HCT116 (cell line): ENCODE results near the gene ITFG1. TPM values are rescaled to one million over a fixed set of nuclear protein-coding genes. Genes with fewer than 3 reads are reported as not detected.

Source experiments
- ATAC-seq: fragments of 200-7000 bp; cut with Tn5 transposase; 2 replicates; pipeline ENCODE4 v1.9.1; 2020; ENCODE audit warnings: mild to moderate bottlenecking, moderate library complexity
- BruUV-seq: library from RNA; stranded (reverse); fragments of 400-500 nt; replicated peaks from 2 replicates; lab custom pipeline; 2021; lab: Mats Ljungman, UMichigan
- CTCF ChIA-PET: fragments of 300-600 bp; sonication (Branson Sonifier 250); formaldehyde crosslinking; loops from one replicate; lab custom pipeline; 2021; ENCODE audit warnings: antibody characterized with exemption; lab: Charles Lee
- POLR2A ChIA-PET: fragments of 300-600, 350-600 bp; sonication (Branson Sonifier 250); formaldehyde crosslinking; loops from one replicate; lab custom pipeline; 2021; ENCODE audit warnings: antibody characterized with exemption; lab: Charles Lee
- RAD21 ChIA-PET, 2 experiments: fragments of 300-600 bp; sonication (Branson Sonifier 250); formaldehyde crosslinking; loops; one replicate each; lab custom pipeline; 2023; ENCODE audit warnings: low total read pairs in 2 of 2; ENCODE audit not compliant: uncharacterized antibody in 2 of 2, unreplicated experiment in 2 of 2, low non-redundant PET in 1 of 2; lab: Charles Lee
- DNase-seq: peaks from one replicate; pipeline ENCODE4 v3.0.0-alpha.2; 2010; ENCODE audit warnings: low read depth, low spot score
- H2AFZ ChIP-seq: fragments of 200-600 bp; shearing (Covaris generic), sonication (generic); 2 replicates; pipeline ENCODE4 v1.6.1; 2017; ENCODE audit warnings: low read depth, mixed run types, mixed read lengths, antibody characterized with exemption, low read length; ENCODE audit not compliant: poor library complexity, severe bottlenecking
- H3K27ac ChIP-seq: 2 replicates; pipeline ENCODE4 v1.5.1; 2012; ENCODE audit warnings: low read depth, low read length
- H3K27me3 ChIP-seq: fragments of 200-600 bp; sonication (generic); 2 replicates; pipeline ENCODE4 v1.6.1; 2016; ENCODE audit warnings: mixed run types, low read length, mixed read lengths; ENCODE audit not compliant: insufficient read depth
- H3K36me3 ChIP-seq, 2 experiments: fragments of 200-500 bp in 1 of 2; fragments of 200-600 bp in 1 of 2; sonication (Bioruptor generic) in 1 of 2; sonication (generic) in 1 of 2; 2 replicates each; pipeline versions ENCODE4 v1.5.1 to v1.6.1; 2014 to 2016; ENCODE audit warnings: low read length in 2 of 2, inconsistent platforms in 1 of 2, mixed read lengths in 1 of 2, mixed run types in 1 of 2; ENCODE audit not compliant: insufficient read depth in 2 of 2, control insufficient read depth in 1 of 2
- H3K4me1 ChIP-seq, 2 experiments: fragments of 200-600 bp in 1 of 2; sonication (generic) in 1 of 2; 2 replicates each; pipeline versions ENCODE4 v1.5.1 to v1.6.1; 2012 to 2017; ENCODE audit warnings: low read length in 2 of 2, inconsistent platforms in 1 of 2, mild to moderate bottlenecking in 1 of 2, mixed read lengths in 1 of 2, mixed run types in 1 of 2, moderate library complexity in 1 of 2; ENCODE audit not compliant: insufficient read depth in 2 of 2, control insufficient read depth in 1 of 2
- H3K4me2 ChIP-seq: fragments of 200-600 bp; sonication (generic); 2 replicates; pipeline ENCODE4 v1.6.1; 2017; ENCODE audit warnings: mixed run types, low read length, mixed read lengths
- H3K4me3 ChIP-seq, 2 experiments: fragments of 200-600 bp in 1 of 2; sonication (generic) in 1 of 2; replicated peaks in 1 of 2; 2 replicates each; pipeline ENCODE4 v1.5.1; 2011 to 2016; ENCODE audit warnings: low read length in 2 of 2, control low read depth in 1 of 2, low read depth in 1 of 2, mild to moderate bottlenecking in 1 of 2, mixed read lengths in 1 of 2, mixed run types in 1 of 2
- H3K79me2 ChIP-seq: fragments of 200-600 bp; sonication (generic); 2 replicates; pipeline ENCODE4 v1.6.1; 2017; ENCODE audit warnings: mild to moderate bottlenecking, mixed run types, low read length, moderate library complexity, mixed read lengths; ENCODE audit not compliant: insufficient read depth
- H3K9ac ChIP-seq: fragments of 200-600 bp; sonication (generic); 2 replicates; pipeline ENCODE4 v1.6.1; 2016; ENCODE audit warnings: low read length, mixed read lengths
- H3K9me2 ChIP-seq: fragments of 200-600 bp; sonication (generic), shearing (Covaris generic); 2 replicates; pipeline ENCODE4 v1.6.1; 2017; ENCODE audit warnings: mixed run types, mild to moderate bottlenecking, moderate library complexity; ENCODE audit not compliant: insufficient read depth
- H3K9me3 ChIP-seq, 2 experiments: fragments of 200-500 bp in 1 of 2; fragments of 200-600 bp in 1 of 2; sonication (Bioruptor generic) in 1 of 2; sonication (generic) in 1 of 2; 2 replicates each; pipeline ENCODE4 v1.6.1; 2014 to 2017; ENCODE audit warnings: low read length in 2 of 2, mixed read lengths in 2 of 2, inconsistent platforms in 1 of 2, low read depth in 1 of 2, mild to moderate bottlenecking in 1 of 2, mixed run types in 1 of 2, moderate library complexity in 1 of 2; ENCODE audit not compliant: control insufficient read depth in 1 of 2, insufficient read depth in 1 of 2
- H4K20me1 ChIP-seq: fragments of 200-600 bp; sonication (generic), shearing (Covaris generic); 2 replicates; pipeline ENCODE4 v1.6.1; 2017; ENCODE audit warnings: mixed run types, mild to moderate bottlenecking, moderate library complexity; ENCODE audit not compliant: insufficient read depth
- CBX3 ChIP-seq: IDR thresholded peaks from 2 replicates; pipeline ENCODE4 v1.6.1; 2012; ENCODE audit warnings: low read depth
- EGR1 ChIP-seq: IDR thresholded peaks from 2 replicates; pipeline ENCODE4 v1.6.1; 2012; ENCODE audit warnings: low read depth
- EZH2 ChIP-seq: fragments of 200-600 bp; sonication (generic); IDR thresholded peaks from 2 replicates; pipeline ENCODE4 v1.6.1; 2017; ENCODE audit warnings: antibody characterized with exemption, mixed run types
- EZH2phosphoT487 ChIP-seq: fragments of 200-600 bp; IDR thresholded peaks from 2 replicates; pipeline ENCODE4 v1.6.1; 2018; ENCODE audit warnings: antibody characterized with exemption, borderline replicate concordance
- JUND ChIP-seq: IDR thresholded peaks from 2 replicates; pipeline ENCODE4 v1.6.1; 2012
- POLR2AphosphoS5 ChIP-seq: IDR thresholded peaks from 2 replicates; pipeline ENCODE4 v1.6.1; 2011; ENCODE audit warnings: mild to moderate bottlenecking, low read depth, low read length, moderate library complexity
- SIN3A ChIP-seq: IDR thresholded peaks from 2 replicates; pipeline ENCODE4 v1.6.1; 2012; ENCODE audit warnings: low read depth
- SP1 ChIP-seq: IDR thresholded peaks from 2 replicates; pipeline ENCODE4 v1.6.1; 2012; ENCODE audit warnings: low read depth
- SRF ChIP-seq: IDR thresholded peaks from 2 replicates; pipeline ENCODE4 v1.6.1; 2012; ENCODE audit warnings: low read depth
- YY1 ChIP-seq: IDR thresholded peaks from 2 replicates; pipeline ENCODE4 v1.6.1; 2011; ENCODE audit warnings: low read length, low read depth, moderate library complexity, mild to moderate bottlenecking; ENCODE audit not compliant: insufficient replicate concordance; ENCODE audit errors: extremely low read depth
- ZFX ChIP-seq: fragments of 450-650 bp; IDR thresholded peaks from 2 replicates; pipeline ENCODE4 v1.6.1; 2017
- ZNF274 ChIP-seq: fragments of 200-500 bp; sonication (Bioruptor generic); IDR thresholded peaks from 2 replicates; pipeline ENCODE4 v1.6.1; 2014; ENCODE audit warnings: mild to moderate bottlenecking, low read depth, low read length, inconsistent platforms
- intact Hi-C: fragments of 100-400 bp; cut with micrococcal nuclease; formaldehyde crosslinking; loops from 2 replicates; pipeline ENCODE4 v1.10.0; 2022
- total RNA-seq: library from RNA; stranded (reverse); gene quantifications from one replicate; pipeline ENCODE4 v1.2.1, GENCODE V29; 2021; ENCODE audit not compliant: unreplicated experiment
- TF ChIP-seq, protein P1 (sequence below), 3 experiments: fragments of 200-600 bp in 1 of 3; sonication (generic) in 1 of 3; IDR thresholded peaks in 2 of 3; conservative IDR thresholded peaks in 1 of 3; 2 replicates each; pipeline ENCODE4 v1.5.1; 2012 to 2017; ENCODE audit warnings: low read depth in 2 of 3, low read length in 2 of 3, antibody characterized with exemption in 1 of 3, borderline replicate concordance in 1 of 3, control low read depth in 1 of 3, mild to moderate bottlenecking in 1 of 3, mixed read lengths in 1 of 3, mixed run types in 1 of 3, moderate library complexity in 1 of 3; ENCODE audit not compliant: insufficient read depth in 1 of 3
- TF ChIP-seq, protein P2 (sequence below): IDR thresholded peaks from 2 replicates; pipeline ENCODE4 v1.6.1; 2012
- TF ChIP-seq, protein P3 (sequence below): IDR thresholded peaks from 2 replicates; pipeline ENCODE4 v1.6.1; 2011; ENCODE audit warnings: mild to moderate bottlenecking, low read length, moderate library complexity; ENCODE audit not compliant: insufficient replicate concordance; ENCODE audit errors: extremely low read depth
- TF ChIP-seq, protein P4 (sequence below): IDR thresholded peaks from 2 replicates; pipeline ENCODE4 v1.6.1; 2012
- TF ChIP-seq, protein P5 (sequence below): IDR thresholded peaks from 2 replicates; pipeline ENCODE4 v1.6.1; 2012; ENCODE audit warnings: low read depth

The ITFG1 gene
- total RNA-seq, 1 experiment from 2014 or later = 24.9 TPM

DNA sequence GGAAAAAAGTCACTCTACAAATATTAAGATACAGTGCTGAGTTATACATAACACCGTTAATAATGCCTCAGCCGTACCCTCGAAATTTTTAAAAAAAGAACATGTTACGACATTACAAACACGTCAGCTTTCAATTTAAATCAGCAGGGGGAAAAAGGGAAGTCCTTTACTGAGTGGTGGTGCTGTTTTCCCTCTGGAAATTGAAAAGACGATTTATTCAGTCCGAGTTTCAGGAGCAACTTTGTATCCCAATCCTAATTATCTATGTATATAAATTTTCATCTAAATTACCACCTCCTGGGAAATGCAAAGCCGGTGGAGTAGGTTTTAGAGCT is 318.4 kb downstream of the ITFG1 start:
- Histone ChIP-seq H3K79me2 (no peaks in the 10 kb centered on the region), H3K9me3 (no peaks in the 10 kb centered on the region), H3K9me2 (no peaks in the 10 kb centered on the region), H3K9ac (peak overlapping the region; percentile 27; the same call in 1 of the 2 replicates), H3K4me1 (peaks cover 8 to 39% of the 10 kb centered on the region in 2 experiments; a peak in 3 of 4 replicates), H3K36me3 (no peaks in the 10 kb centered on the region), H3K27ac (no peak overlapping the region), H3K4me2 (peak overlapping the region; percentile 69), H2AFZ (no peak overlapping the region)
- POLR2A ChIA-PET = interaction anchor here (1.6 kb wide), 1 partner anchor 105 kb away, joined by 4 read pairs; no protein-coding TSS in a partner anchor
- DNase-seq = no peak
- CTCF ChIA-PET = interaction anchor here (1.4 to 2.4 kb wide), 8 partner anchors 8 to 1022 kb away, joined by 3 to 23 read pairs (median 6); partner anchors contain the start of gene ABCC12
- intact Hi-C loops = loop anchor here (2.0 to 10.0 kb wide), 4 partner anchors 198 to 1014 kb away; no protein-coding TSS in a partner anchor
- TF ChIP-seq SIN3A (no peak), CBX3 (no peak), SRF (no peak), SP1 (no peak), POLR2AphosphoS5 (no peak), YY1 (no peak), ZNF274 (no peak), JUND (no peak), ZFX (no peak), EGR1 (no peak), EZH2phosphoT487 (no peak), EZH2 (no peak)
- TF ChIP-seq, protein P1, sequence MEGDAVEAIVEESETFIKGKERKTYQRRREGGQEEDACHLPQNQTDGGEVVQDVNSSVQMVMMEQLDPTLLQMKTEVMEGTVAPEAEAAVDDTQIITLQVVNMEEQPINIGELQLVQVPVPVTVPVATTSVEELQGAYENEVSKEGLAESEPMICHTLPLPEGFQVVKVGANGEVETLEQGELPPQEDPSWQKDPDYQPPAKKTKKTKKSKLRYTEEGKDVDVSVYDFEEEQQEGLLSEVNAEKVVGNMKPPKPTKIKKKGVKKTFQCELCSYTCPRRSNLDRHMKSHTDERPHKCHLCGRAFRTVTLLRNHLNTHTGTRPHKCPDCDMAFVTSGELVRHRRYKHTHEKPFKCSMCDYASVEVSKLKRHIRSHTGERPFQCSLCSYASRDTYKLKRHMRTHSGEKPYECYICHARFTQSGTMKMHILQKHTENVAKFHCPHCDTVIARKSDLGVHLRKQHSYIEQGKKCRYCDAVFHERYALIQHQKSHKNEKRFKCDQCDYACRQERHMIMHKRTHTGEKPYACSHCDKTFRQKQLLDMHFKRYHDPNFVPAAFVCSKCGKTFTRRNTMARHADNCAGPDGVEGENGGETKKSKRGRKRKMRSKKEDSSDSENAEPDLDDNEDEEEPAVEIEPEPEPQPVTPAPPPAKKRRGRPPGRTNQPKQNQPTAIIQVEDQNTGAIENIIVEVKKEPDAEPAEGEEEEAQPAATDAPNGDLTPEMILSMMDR (IDR thresholded peaks at IDR 0.05 in 2 of 3, conservative IDR thresholded peaks at IDR 0.05 in 1 of 3; ENCODE audit: borderline replicate concordance in 1 of 3, insufficient read depth in 1 of 3, low read depth in 2 of 3, low read length in 2 of 3) = no peak
- TF ChIP-seq, protein P2, sequence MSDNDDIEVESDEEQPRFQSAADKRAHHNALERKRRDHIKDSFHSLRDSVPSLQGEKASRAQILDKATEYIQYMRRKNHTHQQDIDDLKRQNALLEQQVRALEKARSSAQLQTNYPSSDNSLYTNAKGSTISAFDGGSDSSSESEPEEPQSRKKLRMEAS = no peak
- TF ChIP-seq, protein P3, sequence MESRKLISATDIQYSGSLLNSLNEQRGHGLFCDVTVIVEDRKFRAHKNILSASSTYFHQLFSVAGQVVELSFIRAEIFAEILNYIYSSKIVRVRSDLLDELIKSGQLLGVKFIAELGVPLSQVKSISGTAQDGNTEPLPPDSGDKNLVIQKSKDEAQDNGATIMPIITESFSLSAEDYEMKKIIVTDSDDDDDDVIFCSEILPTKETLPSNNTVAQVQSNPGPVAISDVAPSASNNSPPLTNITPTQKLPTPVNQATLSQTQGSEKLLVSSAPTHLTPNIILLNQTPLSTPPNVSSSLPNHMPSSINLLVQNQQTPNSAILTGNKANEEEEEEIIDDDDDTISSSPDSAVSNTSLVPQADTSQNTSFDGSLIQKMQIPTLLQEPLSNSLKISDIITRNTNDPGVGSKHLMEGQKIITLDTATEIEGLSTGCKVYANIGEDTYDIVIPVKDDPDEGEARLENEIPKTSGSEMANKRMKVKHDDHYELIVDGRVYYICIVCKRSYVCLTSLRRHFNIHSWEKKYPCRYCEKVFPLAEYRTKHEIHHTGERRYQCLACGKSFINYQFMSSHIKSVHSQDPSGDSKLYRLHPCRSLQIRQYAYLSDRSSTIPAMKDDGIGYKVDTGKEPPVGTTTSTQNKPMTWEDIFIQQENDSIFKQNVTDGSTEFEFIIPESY = no peak
- TF ChIP-seq, protein P4, sequence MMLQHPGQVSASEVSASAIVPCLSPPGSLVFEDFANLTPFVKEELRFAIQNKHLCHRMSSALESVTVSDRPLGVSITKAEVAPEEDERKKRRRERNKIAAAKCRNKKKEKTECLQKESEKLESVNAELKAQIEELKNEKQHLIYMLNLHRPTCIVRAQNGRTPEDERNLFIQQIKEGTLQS = no peak
- TF ChIP-seq, protein P5, sequence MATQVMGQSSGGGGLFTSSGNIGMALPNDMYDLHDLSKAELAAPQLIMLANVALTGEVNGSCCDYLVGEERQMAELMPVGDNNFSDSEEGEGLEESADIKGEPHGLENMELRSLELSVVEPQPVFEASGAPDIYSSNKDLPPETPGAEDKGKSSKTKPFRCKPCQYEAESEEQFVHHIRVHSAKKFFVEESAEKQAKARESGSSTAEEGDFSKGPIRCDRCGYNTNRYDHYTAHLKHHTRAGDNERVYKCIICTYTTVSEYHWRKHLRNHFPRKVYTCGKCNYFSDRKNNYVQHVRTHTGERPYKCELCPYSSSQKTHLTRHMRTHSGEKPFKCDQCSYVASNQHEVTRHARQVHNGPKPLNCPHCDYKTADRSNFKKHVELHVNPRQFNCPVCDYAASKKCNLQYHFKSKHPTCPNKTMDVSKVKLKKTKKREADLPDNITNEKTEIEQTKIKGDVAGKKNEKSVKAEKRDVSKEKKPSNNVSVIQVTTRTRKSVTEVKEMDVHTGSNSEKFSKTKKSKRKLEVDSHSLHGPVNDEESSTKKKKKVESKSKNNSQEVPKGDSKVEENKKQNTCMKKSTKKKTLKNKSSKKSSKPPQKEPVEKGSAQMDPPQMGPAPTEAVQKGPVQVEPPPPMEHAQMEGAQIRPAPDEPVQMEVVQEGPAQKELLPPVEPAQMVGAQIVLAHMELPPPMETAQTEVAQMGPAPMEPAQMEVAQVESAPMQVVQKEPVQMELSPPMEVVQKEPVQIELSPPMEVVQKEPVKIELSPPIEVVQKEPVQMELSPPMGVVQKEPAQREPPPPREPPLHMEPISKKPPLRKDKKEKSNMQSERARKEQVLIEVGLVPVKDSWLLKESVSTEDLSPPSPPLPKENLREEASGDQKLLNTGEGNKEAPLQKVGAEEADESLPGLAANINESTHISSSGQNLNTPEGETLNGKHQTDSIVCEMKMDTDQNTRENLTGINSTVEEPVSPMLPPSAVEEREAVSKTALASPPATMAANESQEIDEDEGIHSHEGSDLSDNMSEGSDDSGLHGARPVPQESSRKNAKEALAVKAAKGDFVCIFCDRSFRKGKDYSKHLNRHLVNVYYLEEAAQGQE = no peak
- TF ChIP-seq, all 23 proteins: peak for 0
- no peaks in the 10 kb centered on the region for H3K27me3 ChIP-seq
- no TSS peak for BruUV-seq
- no peaks in the 10 kb centered on the region for H4K20me1 ChIP-seq
- peak overlapping the region; percentile 43 to 52 for H3K4me3 ChIP-seq
- ATAC-seq = no peak
- RAD21 ChIA-PET = no interaction called here
